A549 (cell line): Measurements from ENCODE around the gene PRADC1. TPM values are rescaled to one million over a fixed set of nuclear protein-coding genes. Genes with fewer than 3 reads are reported as not detected.
A peak's percentile ranks its signal among the peaks of the same experiment; 100 is the strongest.

Source experiments
- BHLHE40 ChIP-seq: IDR thresholded peaks from 2 replicates; pipeline ENCODE4 v1.6.1; 2012; ENCODE audit warnings: low read depth, low read length, inconsistent platforms
- CBX8 ChIP-seq: fragments of 200-600 bp; sonication (generic); IDR thresholded peaks from 2 replicates; pipeline ENCODE4 v1.6.1; 2016
- CHD2 ChIP-seq: fragments of 150-350 bp; IDR thresholded peaks from 2 replicates; pipeline ENCODE4 v1.6.1; 2014; ENCODE audit warnings: low read length; ENCODE audit not compliant: partially characterized antibody
- CHD4 ChIP-seq: fragments of 200-600 bp; sonication (generic); IDR thresholded peaks from 2 replicates; pipeline ENCODE4 v1.6.1; 2016; ENCODE audit warnings: antibody characterized with exemption, mild to moderate bottlenecking, borderline replicate concordance
- FOSB ChIP-seq: fragments of 250-450 bp; sonication (Bioruptor Pico); IDR thresholded peaks from 2 replicates; pipeline ENCODE4 v1.5.0; 2020; ENCODE audit warnings: mild to moderate bottlenecking, moderate library complexity
- FOXS1 ChIP-seq: fragments of 250-450 bp; sonication (Bioruptor Pico); IDR thresholded peaks from 2 replicates; pipeline ENCODE4 v1.5.0; 2020; ENCODE audit warnings: mild to moderate bottlenecking, moderate library complexity
- HOXA7 ChIP-seq: fragments of 250-450 bp; sonication (Bioruptor Pico); IDR thresholded peaks from 2 replicates; pipeline ENCODE4 v1.5.0; 2020; ENCODE audit warnings: mild to moderate bottlenecking, moderate library complexity
- HOXB13 ChIP-seq: fragments of 250-450 bp; sonication (Bioruptor Pico); IDR thresholded peaks from 2 replicates; pipeline ENCODE4 v1.5.0; 2020; ENCODE audit warnings: low read depth, mild to moderate bottlenecking, moderate library complexity
- HOXB5 ChIP-seq: fragments of 250-450 bp; sonication (Bioruptor Pico); IDR thresholded peaks from 2 replicates; pipeline ENCODE4 v1.5.0; 2020; ENCODE audit warnings: mild to moderate bottlenecking, moderate library complexity
- JUN ChIP-seq, 2 experiments: fragments of >200 bp; sonication (Bioruptor Twin); formaldehyde crosslinking; IDR thresholded peaks; 2 replicates in 1 of 2; 3 replicates in 1 of 2; pipeline ENCODE4 v1.6.1; 2016 to 2017
- MAFK ChIP-seq: fragments of 450-650 bp; IDR thresholded peaks from 2 replicates; pipeline ENCODE4 v1.6.1; 2014; ENCODE audit not compliant: partially characterized antibody
- MYC ChIP-seq: IDR thresholded peaks from 2 replicates; pipeline ENCODE4 v1.6.1; 2012; ENCODE audit warnings: mild to moderate bottlenecking, inconsistent platforms, low read length, improper control_type of control experiment, borderline replicate concordance
- NFE2L2 ChIP-seq: fragments of 150-350 bp; conservative IDR thresholded peaks from 2 replicates; pipeline ENCODE4 v1.6.1; 2014; ENCODE audit warnings: low read length
- PHF8 ChIP-seq: fragments of 200-600 bp; sonication (generic); IDR thresholded peaks from 2 replicates; pipeline ENCODE4 v1.6.1; 2016; ENCODE audit warnings: low read depth, mild to moderate bottlenecking, antibody characterized with exemption, moderate library complexity, borderline replicate concordance
- RARB ChIP-seq: fragments of 250-450 bp; sonication (Bioruptor Pico); IDR thresholded peaks from 2 replicates; pipeline ENCODE4 v1.8.0; 2021; ENCODE audit warnings: mild to moderate bottlenecking, moderate library complexity
- RFX5 ChIP-seq: fragments of 450-650 bp; IDR thresholded peaks from 2 replicates; pipeline ENCODE4 v1.7.1; 2014; ENCODE audit warnings: antibody characterized with exemption, mild to moderate bottlenecking, moderate library complexity
- SREBF2 ChIP-seq: fragments of 450-650 bp; IDR thresholded peaks from 2 replicates; pipeline ENCODE4 v1.6.1; 2014; ENCODE audit warnings: mild to moderate bottlenecking, moderate library complexity
- TFCP2L1 ChIP-seq: fragments of 250-450 bp; sonication (Bioruptor Pico); IDR thresholded peaks from 2 replicates; pipeline ENCODE4 v1.5.0; 2021; ENCODE audit warnings: mild to moderate bottlenecking
- TP53 ChIP-seq: fragments of 250-450 bp; sonication (Bioruptor Pico); IDR thresholded peaks from 2 replicates; pipeline ENCODE4 v1.5.0; 2021; ENCODE audit warnings: mild to moderate bottlenecking, moderate library complexity
- ZC3H11A ChIP-seq: fragments of 450-650 bp; IDR thresholded peaks from 2 replicates; pipeline ENCODE4 v1.6.1; 2014; ENCODE audit warnings: antibody characterized with exemption, mild to moderate bottlenecking
- ZFP36 ChIP-seq: fragments of 450-650 bp; IDR thresholded peaks from 2 replicates; pipeline ENCODE4 v1.6.1; 2014; ENCODE audit warnings: borderline replicate concordance; ENCODE audit not compliant: partially characterized antibody
- polyA plus RNA-seq, 4 experiments: library from polyadenylated mRNA; depleted of rRNA in 3 of 4; stranded (reverse); fragments of >200 nt; fragmentation: RNase III in 1 of 4; extraction: RNeasy Plus Mini Kit Qiagen cat#74134 plus additional on column Dnase treatment in 1 of 4; gene quantifications; 2 replicates in 3 of 4; 3 replicates in 1 of 4; pipeline ENCODE4 v1.2.3, GENCODE V29; 2011 to 2017
- TF ChIP-seq, protein P1 (sequence below): fragments of 150-350 bp; IDR thresholded peaks from 2 replicates; pipeline ENCODE4 v1.6.1; 2014; ENCODE audit warnings: low read depth, mild to moderate bottlenecking, low read length
- TF ChIP-seq, protein P2 (sequence below): fragments of 450-650 bp; IDR thresholded peaks from 2 replicates; pipeline ENCODE4 v1.6.1; 2014; ENCODE audit warnings: antibody characterized with exemption
- TF ChIP-seq, protein P3 (sequence below): IDR thresholded peaks from 2 replicates; pipeline ENCODE4 v1.6.1; 2012
- TF ChIP-seq, protein P4 (sequence below): fragments of >200 bp; sonication (Bioruptor Twin); formaldehyde crosslinking; IDR thresholded peaks from 3 replicates; pipeline ENCODE4 v1.5.1; 2016
- TF ChIP-seq, protein P5 (sequence below): fragments of 250-450 bp; sonication (Bioruptor Pico); IDR thresholded peaks from 2 replicates; pipeline ENCODE4 v1.5.0; 2020; ENCODE audit warnings: low read depth, mild to moderate bottlenecking, moderate library complexity
- TF ChIP-seq, protein P6 (sequence below): fragments of 200-600 bp; sonication (generic); IDR thresholded peaks from 2 replicates; pipeline ENCODE4 v1.6.1; 2016; ENCODE audit warnings: antibody characterized with exemption, mild to moderate bottlenecking, moderate library complexity

Gene PRADC1
- polyA plus RNA-seq, 2 of the 4 experiments (the other 2 are of a cell fraction) = 11.2 to 12.1 TPM

DNA sequence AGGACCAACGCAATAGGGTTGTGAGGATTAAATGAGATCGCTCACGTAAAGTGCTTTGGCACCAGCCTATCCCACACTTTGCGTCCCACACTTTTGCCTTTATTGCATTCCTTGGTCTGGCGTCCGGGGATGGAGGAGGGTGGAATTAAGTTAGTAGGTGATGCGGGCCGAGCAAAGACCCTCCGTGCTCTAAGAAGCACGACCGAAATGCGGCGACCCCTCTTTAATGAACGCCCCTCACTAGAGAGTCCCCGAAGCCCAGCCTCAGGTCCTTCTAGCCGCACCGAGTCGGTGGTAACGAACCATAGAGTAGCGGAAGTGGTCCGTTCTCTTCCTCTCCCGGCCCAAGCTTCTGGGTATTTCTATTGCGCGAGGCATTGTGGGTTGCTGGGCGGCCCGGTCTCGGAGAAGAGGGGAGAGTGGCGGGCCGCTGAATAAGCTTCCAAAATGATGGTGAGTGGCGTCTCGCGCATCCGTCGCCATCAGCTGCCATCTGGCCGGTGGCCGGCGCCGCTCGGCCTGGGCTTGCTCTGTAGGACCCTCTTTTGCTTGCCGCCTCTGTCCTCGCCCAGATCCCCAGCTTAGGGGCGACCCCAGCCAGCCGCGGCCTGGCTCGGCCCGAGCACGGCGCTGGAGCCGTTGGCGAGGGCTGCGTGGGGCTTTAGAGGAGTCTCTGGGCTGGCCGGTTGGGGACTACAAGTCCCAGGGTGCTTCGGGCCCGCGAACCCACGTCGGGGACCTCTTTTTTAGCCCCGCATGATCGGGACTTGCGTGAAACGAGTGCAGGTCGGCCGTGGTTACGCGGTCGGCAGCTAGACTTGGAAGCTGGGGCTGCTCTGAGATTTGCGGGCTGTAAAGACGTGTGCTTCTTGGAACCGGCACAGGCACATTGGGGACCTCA lies 1.1 kb upstream of the PRADC1 start, which contains the start of gene CCT7 (continued):
- TF ChIP-seq HOXB13 (CRISPR knock-in tag) (no peak), FOXS1 (no peak), NFE2L2 (no peak), RFX5 (0 out of 2 replicates have a peak, but pooled peaks have one; percentile 45), ZC3H11A (no peak), SREBF2 (no peak), CHD2 (no peak), CBX8 (no peak), JUN (IDR thresholded peaks at IDR 0.05) (peak; percentile 97 to 98), MAFK (no peak), PHF8 (peak; percentile 99), HOXA7 (CRISPR knock-in tag) (peak; percentile 89), TFCP2L1 (CRISPR knock-in tag) (no peak), HOXB5 (CRISPR knock-in tag) (0 out of 2 replicates have a peak, but pooled peaks have one; percentile 63), RARB (CRISPR knock-in tag) (0 out of 2 replicates have a peak, but pooled peaks have one; percentile 37), FOSB (CRISPR knock-in tag) (peak; percentile 78; the same call in 1 of the 2 replicates), MYC (peak; percentile 90), BHLHE40 (no peak), ZFP36 (no peak), CHD4 (no peak), TP53 (CRISPR knock-in tag) (0 out of 2 replicates have a peak, but pooled peaks have one; percentile 43)
- TF ChIP-seq, protein P1, sequence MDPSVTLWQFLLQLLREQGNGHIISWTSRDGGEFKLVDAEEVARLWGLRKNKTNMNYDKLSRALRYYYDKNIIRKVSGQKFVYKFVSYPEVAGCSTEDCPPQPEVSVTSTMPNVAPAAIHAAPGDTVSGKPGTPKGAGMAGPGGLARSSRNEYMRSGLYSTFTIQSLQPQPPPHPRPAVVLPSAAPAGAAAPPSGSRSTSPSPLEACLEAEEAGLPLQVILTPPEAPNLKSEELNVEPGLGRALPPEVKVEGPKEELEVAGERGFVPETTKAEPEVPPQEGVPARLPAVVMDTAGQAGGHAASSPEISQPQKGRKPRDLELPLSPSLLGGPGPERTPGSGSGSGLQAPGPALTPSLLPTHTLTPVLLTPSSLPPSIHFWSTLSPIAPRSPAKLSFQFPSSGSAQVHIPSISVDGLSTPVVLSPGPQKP = no peak
- TF ChIP-seq, protein P2, sequence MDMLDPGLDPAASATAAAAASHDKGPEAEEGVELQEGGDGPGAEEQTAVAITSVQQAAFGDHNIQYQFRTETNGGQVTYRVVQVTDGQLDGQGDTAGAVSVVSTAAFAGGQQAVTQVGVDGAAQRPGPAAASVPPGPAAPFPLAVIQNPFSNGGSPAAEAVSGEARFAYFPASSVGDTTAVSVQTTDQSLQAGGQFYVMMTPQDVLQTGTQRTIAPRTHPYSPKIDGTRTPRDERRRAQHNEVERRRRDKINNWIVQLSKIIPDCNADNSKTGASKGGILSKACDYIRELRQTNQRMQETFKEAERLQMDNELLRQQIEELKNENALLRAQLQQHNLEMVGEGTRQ = no peak
- TF ChIP-seq, protein P3, sequence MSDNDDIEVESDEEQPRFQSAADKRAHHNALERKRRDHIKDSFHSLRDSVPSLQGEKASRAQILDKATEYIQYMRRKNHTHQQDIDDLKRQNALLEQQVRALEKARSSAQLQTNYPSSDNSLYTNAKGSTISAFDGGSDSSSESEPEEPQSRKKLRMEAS = peak; percentile 96
- TF ChIP-seq, protein P4, sequence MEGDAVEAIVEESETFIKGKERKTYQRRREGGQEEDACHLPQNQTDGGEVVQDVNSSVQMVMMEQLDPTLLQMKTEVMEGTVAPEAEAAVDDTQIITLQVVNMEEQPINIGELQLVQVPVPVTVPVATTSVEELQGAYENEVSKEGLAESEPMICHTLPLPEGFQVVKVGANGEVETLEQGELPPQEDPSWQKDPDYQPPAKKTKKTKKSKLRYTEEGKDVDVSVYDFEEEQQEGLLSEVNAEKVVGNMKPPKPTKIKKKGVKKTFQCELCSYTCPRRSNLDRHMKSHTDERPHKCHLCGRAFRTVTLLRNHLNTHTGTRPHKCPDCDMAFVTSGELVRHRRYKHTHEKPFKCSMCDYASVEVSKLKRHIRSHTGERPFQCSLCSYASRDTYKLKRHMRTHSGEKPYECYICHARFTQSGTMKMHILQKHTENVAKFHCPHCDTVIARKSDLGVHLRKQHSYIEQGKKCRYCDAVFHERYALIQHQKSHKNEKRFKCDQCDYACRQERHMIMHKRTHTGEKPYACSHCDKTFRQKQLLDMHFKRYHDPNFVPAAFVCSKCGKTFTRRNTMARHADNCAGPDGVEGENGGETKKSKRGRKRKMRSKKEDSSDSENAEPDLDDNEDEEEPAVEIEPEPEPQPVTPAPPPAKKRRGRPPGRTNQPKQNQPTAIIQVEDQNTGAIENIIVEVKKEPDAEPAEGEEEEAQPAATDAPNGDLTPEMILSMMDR = no peak
- TF ChIP-seq, protein P5, sequence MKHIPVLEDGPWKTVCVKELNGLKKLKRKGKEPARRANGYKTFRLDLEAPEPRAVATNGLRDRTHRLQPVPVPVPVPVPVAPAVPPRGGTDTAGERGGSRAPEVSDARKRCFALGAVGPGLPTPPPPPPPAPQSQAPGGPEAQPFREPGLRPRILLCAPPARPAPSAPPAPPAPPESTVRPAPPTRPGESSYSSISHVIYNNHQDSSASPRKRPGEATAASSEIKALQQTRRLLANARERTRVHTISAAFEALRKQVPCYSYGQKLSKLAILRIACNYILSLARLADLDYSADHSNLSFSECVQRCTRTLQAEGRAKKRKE = peak; percentile 29; the same call in 1 of the 2 replicates
- TF ChIP-seq, protein P6, sequence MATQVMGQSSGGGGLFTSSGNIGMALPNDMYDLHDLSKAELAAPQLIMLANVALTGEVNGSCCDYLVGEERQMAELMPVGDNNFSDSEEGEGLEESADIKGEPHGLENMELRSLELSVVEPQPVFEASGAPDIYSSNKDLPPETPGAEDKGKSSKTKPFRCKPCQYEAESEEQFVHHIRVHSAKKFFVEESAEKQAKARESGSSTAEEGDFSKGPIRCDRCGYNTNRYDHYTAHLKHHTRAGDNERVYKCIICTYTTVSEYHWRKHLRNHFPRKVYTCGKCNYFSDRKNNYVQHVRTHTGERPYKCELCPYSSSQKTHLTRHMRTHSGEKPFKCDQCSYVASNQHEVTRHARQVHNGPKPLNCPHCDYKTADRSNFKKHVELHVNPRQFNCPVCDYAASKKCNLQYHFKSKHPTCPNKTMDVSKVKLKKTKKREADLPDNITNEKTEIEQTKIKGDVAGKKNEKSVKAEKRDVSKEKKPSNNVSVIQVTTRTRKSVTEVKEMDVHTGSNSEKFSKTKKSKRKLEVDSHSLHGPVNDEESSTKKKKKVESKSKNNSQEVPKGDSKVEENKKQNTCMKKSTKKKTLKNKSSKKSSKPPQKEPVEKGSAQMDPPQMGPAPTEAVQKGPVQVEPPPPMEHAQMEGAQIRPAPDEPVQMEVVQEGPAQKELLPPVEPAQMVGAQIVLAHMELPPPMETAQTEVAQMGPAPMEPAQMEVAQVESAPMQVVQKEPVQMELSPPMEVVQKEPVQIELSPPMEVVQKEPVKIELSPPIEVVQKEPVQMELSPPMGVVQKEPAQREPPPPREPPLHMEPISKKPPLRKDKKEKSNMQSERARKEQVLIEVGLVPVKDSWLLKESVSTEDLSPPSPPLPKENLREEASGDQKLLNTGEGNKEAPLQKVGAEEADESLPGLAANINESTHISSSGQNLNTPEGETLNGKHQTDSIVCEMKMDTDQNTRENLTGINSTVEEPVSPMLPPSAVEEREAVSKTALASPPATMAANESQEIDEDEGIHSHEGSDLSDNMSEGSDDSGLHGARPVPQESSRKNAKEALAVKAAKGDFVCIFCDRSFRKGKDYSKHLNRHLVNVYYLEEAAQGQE = no peak
